HG03139 (cell line): ENCODE results near the gene SLC35F3.

Experiments
- ATAC-seq: cut with Tn5 transposase; IDR thresholded peaks from one replicate; pipeline ENCODE4 v1.9.1; 2021; ENCODE audit not compliant: unreplicated experiment

Gene SLC35F3

DNA sequence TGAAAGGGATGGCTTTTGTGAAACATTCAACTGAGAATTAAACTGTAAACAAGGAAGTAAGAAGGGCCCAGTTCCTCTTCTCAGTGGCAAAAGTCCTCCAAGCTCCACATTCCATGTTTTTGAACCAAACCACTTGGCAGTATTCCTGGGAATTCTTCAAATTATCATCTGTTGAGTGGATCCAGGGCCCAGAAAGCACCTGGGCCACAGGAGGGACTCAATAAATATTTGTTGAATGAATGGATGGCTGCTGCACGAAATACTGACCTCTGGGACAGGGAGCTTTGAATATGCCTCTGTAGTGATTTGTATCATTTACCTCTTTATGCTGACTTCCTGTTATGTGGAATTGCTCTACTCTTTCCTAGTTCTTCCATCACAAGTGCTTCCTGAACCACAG, 4.7 kb downstream of the SLC35F3 start:
- ATAC-seq, result no peak

DNA sequence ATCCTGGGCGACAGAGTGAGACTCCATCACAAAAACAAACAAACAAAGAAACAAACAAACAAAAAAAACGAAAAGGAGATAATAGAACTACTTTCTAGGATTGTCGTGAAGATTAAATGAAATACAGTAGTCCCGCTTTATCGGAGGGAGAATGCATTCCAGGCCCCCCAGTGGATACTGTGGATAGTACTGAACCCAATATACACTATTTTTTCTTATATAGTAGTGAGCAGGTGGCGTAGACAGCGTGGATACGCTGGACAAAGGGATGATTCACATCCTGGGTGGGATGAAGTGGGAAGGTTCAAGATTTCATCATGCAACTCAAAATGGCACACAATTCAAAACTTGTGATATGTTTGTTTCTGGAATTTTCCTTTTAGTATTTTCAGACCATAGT, 8.0 kb downstream of the SLC35F3 start:
- no peak for ATAC-seq

DNA sequence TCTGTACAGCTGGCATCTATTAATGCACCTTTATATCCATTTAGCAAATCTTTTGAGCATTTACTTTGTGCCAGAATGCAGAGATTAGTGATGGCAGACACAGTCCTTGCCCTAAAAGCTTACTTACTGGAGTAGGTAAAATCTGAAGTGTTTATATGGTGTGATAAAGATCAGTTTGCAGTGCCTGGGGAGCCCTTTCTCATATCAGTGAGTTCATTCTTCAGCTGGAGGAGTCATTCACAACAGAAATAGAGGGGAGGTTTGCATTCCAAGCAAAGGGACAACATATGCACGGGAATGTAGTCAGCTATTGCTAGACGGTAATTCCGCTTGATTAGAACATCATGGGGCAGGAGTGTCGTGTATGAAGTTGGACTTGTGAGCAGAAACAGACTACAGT, 8.4 kb downstream of the SLC35F3 start:
- no peak for ATAC-seq

DNA sequence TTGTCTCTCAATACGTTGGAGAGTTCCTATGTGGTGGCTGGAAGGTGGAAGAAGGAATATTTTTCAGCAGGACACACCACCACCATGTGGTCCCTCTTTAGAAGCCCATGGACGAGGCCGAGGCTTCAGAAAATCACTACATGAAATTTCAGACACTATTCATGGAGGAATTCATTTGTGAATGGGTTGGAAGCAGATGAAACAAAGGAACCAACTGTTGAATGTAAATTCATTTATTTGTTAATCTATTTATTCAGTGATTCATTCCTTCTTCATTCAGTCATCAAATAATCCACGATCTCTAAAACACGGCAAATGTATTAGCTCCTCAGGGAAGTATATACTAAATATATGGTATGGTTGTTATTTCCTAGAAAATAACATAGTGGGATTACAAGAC, 12.2 kb downstream of the SLC35F3 start:
- no peak for ATAC-seq

DNA sequence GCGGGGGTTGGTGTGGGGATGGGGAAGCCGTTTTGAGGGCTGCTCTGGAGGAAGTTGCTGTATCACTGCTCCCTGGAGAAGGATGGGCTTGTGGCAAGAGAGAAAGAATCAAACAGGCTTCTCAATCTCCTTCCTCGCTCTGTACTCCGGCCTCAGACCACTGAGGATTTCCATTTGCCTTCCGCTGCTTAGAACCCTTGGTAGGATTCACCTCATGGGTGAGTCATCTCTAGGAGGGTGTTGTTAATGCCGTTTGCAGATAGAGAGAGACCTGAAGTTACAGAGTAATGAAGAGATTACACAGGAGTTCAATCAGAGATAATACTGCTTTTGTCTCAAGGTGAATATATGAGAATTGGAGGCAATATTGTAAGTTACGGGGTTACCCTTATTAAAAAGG, 15.3 kb downstream of the SLC35F3 start:
- ATAC-seq, result no peak

DNA sequence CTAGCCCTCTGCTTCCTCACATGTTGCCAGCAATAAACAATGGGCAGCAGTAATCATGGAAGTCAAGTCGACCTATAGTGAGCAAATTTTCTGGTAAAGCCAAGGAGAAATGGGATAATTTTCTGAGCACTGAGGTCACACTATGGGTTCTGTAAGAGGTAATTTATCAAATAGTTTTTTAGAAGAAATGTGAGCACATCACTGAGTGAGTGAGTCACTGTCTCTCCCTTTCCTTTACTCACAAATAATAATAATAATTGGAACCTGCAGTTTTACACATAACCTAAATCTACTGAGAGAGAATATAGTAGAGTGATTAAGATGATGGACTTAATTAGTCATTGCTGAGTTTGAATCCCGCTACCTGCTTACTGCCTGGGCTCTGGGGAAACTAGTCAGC, 23.6 kb downstream of the SLC35F3 start:
- ATAC-seq, result no peak

DNA sequence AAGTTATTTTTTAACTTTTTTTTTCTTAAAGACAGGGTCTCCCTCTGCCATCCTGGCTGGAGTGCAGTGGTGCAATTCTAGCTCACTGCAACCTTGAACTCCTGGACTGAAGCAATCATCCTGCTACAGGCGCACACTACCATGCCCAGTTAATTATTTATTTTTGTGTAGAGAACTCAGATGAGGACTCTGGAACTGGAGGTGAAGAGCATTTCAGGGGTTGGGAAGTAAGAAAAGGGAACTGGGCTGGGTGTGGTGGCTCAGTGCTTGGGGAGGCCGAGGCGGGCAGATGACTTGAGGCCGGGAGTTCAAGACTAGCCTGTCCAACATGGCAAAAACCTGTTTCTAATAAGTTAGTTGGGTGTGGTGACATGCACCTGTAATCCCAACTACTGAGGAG, 28.9 kb downstream of the SLC35F3 start:
- ATAC-seq, result no peak

DNA sequence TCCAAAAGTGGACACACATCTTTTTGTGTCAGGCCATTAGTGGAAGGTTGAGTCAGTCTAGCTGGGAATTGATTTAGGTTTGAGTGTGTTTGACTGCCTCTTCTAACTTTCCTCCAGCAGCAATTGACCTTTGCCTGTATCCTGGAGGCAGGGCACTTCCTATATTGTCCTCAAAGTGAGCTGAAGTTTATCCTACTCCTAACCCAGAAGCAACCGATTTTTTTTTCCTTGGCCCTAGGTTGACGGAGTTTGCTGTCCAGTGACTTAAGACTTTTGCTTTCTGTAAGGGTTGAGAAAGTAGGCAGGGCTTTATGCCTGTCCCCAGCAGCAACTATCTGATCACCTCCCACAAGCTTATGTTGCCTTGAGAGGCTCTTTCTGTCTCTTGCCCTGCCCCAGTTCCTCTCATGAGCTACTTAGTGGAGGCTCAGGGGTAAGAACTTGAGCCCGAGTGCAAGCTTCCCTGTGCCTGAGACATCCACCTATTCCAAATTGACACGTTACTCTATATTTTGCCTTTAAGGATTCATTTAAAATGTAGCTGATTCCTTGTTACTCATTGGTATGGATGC, 30.9 kb downstream of the SLC35F3 start:
- ATAC-seq, result no peak

DNA sequence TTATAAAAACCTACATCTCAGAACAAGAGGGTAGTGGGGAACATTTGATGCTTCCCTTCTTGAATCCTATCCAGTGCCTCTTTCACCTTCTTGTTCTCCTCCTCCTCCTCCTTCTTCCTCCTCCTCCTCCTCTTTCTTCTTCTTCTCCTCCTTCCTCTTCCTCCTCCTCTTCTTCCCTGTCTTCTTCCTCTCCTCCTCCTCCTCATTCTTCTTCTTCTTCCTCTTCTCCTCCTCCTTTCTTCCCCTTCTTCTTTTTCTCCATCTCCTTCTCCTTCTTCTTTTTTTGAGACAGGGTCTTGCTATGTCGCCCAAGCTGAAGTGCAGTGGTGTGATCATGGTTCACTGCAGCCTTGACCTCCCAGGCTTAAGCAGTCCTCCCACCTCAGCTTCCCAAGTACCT, 31.9 kb downstream of the SLC35F3 start:
- ATAC-seq, result no peak

DNA sequence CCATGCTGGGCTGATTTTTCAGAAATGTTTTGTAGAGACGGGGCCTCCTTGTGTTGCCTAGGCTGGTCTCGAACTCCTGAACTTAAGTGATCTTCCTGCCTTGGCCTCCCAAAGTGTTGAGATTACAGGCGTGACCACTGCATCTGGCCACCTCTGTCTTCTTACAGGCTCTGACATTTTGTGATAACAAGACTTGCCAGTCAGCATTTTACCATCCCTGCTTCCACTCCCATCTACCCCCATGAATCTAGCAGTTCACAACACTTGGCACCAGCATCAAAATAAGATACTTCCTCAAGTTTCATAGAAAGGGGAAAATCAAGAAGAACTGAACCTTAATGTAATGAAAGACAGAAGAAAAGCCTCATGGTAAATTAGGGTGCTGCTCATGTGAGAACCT, 32.4 kb downstream of the SLC35F3 start:
- no peak for ATAC-seq

DNA sequence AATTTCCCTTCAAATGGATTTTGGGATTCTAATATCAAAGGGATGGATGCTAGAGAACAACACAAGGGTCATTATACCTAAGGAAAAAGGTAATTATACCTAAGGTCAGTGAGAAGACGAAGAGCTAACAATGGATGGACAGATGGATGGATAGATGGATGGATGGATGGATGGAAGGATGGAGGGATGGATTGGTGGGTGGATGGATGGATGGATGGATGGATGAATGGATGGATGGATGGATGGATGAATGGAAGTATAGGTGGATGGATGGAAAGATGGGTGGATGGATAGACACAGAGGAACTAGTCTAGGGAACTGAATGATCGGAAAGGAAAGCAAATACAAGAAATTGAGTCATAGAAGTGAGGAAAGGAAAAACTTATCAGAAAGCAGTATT, 34.0 kb downstream of the SLC35F3 start:
- no peak for ATAC-seq

DNA sequence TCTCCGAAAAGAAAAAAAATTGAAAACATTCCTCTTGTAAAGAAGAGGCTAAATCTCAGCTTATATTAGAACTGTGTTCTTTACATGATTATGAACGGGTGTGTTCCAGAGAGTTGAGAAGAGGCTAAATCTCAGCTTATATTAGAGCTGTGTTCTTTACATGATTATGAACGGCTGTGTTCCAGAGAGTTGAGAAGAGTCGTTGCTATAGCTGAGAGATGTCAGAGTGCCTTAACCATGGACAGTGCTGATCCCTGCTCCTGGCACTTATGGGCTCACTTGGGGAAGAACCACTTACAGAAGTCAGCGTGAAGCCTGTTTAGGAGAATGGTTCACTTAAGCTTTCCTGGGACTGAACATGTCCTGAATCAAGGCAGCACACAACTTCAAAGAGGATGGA, 35.0 kb downstream of the SLC35F3 start:
- no peak for ATAC-seq

DNA sequence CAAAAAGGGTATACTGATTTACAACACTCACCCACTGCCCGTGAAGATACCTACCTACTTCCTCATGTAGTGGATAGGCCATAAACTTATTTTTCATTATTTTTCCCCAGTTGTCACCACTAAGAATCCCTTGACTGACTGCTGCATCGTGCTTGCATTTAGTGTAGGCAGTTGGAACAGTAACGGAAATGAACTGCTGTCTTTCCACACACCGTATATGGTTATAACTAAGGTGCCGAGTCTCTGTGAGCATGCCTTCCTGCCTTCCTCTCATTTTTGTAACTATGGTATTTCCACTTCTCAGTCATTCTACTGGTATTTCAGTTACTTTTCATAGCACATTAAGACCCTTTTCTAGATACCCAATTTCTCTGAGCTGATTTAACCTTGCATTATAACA, 36.4 kb downstream of the SLC35F3 start:
- ATAC-seq, result no peak

DNA sequence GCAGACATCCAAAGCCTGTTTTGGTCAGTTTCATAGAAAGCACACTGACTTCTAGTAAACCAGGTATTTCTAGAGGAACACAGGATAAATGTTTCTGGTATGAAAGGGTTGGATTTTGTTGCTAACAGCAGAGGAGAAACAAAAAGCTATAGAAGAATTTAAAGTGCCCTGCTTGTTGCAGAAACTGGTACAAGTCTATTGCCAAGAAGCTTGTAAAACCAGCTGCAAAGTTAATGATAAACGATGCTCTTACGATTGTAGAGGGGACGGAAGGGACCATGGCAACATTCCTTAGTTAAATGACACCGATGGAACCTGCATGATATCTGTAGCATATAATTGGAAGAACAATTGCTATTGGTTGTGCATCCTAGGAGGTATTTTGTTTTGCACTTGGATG, 40.1 kb downstream of the SLC35F3 start:
- ATAC-seq, result no peak

DNA sequence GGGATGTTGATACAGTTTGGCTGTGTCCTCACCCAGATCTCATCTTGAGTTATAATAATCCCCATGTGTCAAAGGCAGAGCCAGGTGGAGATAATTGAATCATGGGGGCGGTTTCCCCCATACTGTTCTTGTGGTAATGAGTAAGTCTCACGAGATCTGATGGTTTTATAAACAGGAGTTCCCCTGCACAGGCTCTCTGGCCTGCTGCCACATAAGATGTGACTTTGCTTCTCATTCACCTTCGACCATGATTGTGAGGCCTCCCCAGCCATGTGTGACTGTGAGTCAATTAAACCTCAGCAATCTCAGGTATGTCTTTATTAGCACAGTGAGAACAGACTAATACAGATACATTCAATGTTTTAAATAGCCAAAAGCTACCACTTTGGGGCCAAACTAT, 41.1 kb downstream of the SLC35F3 start:
- ATAC-seq, result no peak

DNA sequence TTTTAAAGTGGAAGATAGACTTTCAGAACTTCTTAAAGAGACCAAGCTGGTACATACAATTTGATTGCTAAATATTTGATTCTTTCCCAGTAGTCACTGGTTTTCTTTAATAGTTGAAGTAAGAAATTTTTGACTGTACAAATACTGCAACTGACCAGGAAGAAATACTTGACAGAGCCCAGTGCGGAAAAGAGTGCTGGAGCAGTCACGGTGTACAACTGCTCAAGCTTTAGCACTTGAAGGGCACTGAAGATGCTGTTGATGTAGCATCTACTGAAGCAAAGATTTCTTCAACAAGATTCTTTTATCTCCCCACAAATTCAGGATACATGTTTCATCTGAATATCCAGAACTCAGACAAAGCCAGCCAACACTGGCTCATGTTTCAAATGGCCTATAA, 41.5 kb downstream of the SLC35F3 start:
- no peak for ATAC-seq

DNA sequence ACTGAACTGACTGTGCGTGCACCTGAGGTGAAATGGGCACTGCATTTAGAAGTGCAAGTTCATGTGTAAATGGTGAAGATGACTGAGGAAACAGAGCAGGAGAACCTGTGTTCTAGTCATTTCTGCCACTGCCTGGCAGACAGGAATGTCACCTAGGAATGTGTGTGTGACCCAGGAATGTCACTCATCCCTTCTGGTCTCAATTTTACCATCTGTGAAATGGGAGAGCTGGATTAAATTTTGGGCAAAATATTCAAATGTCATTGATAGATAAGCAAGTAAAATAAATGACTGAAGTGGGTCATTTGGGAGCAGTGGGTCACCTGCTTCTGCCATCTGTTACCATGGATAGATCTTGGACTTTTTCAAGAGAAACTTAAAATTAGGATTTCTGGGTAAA, 42.2 kb downstream of the SLC35F3 start:
- ATAC-seq, result no peak

DNA sequence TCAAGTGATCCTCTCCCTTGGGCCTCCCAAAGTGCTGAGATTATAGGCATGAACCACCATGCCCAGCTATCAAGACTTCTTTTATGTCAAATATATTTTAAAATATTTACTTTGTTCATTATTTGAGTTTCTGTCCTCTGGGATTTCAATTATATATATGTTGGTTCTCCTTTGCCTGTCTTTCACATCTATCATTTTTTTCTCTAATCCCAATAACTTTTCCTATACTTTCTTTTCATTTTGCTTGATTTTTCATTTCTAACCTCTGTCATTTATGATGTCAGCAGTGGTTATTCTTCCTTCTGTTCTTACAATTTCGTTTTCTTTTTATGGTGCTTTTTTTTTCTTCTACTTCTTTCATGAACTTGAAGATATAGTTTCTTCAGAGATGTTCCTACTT, 47.3 kb downstream of the SLC35F3 start:
- ATAC-seq, result no peak

DNA sequence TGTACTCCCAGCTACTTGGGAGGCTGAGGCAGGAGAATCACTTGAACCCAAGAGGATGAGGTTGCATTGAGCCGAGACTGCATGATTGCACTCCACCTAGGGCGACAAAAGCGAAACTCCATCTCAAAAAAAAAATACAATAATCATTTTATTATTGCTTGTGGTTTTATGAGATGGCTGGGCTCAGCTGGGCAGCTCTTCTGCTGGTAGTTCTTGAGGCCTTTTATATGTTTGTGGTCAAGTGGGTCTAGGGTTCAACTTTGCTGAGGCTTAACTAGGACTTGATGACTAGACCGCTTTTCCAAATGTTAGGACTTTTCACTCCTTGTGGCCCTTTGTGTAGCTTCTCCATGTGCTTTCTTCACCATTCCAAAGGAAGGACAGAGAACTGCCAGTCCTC, 53.2 kb downstream of the SLC35F3 start:
- ATAC-seq, result no peak

DNA sequence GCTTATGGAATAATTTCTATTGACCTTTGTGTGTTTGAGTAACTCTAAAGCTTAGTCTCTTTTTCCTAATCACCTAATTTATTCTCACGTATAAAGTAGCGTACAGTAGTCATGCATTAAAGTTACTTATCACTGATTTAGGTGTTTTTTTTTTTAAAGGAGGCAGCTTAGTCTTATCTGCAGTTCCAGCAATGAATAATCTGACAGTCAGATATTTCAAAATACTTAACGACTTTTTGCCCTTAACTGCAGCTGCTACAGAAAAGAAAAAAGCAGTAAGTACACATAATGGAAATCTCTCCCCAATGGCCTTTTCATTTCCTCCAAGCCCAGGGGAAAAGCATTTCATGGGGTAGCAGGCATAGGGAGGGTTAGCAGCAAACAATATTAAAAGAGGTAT, 54.6 kb downstream of the SLC35F3 start:
- ATAC-seq, result no peak

DNA sequence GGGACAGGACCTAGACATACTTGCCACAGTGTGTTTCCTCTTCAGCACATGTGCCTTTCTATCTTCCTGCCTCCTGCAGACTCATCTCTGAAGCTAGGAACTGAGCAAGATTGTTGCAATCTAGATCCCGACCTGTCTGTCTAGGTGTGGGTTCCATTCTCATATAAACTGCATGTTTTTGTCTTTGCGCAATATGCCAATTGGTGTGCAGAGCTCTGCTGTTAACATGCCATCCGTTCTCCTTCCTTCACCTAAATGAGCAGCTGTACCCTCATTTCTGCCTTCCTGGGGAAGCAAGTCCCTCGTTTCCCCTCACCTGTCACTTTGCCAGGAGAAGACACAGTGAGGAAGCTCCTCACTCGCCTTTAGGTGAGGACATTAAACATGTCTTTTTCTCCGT, 55.5 kb downstream of the SLC35F3 start:
- ATAC-seq, result no peak

DNA sequence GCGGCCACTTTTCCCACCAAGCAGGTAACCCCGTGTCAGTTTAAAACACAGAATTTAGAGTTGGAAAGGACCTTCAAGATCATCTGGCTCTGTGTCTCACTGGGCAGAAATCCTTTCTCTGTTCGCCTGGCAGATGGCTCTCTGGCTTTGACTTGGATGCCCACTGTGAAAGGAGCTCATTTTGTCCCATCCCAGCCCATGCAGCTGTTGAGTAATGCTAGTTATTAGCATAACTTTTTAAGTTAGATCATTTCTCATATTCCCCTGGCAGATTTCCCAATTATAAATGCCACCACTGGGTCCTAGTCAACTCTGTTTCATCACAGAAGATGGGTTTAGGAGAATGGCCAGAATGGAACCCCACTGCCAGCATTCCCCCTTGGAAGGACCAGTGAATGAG, 55.9 kb downstream of the SLC35F3 start:
- no peak for ATAC-seq

DNA sequence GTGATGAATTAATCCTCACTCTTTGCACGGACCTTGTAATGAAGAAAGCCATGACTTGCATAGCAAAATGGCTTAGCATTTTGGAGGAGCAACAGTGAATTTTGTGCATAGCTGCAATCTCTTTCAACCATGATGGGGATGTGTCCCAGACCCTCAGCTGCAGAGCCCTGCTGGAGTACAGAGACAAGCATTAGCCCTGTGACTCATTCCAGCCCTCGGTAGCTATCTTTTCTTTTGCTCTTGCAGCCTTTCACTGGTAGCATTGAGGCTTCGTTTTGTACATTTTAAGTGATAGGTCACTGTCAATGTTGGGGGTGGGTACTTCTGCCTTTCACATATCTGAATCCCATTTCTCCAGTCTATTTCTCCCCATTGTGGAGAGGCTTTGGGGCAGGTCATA, 58.4 kb downstream of the SLC35F3 start:
- ATAC-seq, result no peak

DNA sequence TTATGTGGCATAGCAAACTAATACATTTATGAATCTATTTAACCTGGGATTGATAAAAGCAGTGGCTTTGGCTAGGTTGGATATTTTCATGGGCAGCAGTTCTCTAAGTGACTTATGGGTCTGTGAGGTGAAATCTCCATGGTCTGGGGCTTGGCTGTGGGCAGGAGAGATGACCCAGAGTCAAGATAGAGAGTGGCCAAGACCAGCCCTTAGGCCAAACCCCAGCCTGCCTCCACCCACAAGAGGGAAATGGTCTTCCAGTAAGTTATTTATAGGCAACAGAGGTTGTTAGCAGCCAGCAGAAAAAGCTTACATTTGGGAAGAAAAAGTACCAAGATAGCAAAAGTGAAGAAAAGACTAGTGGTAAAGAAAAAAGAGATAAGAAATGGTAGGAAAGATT, 61.4 kb downstream of the SLC35F3 start:
- ATAC-seq, result no peak
